GF-D8 (cell line): Measurements from ENCODE around the gene THEMIS2.
A peak's percentile ranks its signal among the peaks of the same experiment; 100 is the strongest.

Experiments used
- DNase-seq: peaks from one replicate; lab custom pipeline; 2025; lab: John Stamatoyannopoulos, UW

THEMIS2 gene

GRCh38 chr1:27886744-27887143, 14.4 kb downstream of the THEMIS2 start:
- DNase-seq: no peak

- peak; percentile 84 for DNase-seq
Measured at GRCh38 chr1:27887215-27888021, 15.1 kb downstream of the THEMIS2 start.

GRCh38 chr1:27889506-27889905, 17.2 kb downstream of the THEMIS2 start:
- DNase-seq: no peak

- no peak for DNase-seq
Measured at GRCh38 chr1:27891196-27891889, 19.0 kb downstream of the THEMIS2 start.

GRCh38 chr1:27894521-27894920, 22.2 kb downstream of the THEMIS2 start:
- no peak for DNase-seq

- DNase-seq: no peak
Measured at GRCh38 chr1:27906759-27907158, 34.4 kb downstream of the THEMIS2 start.

- DNase-seq: no peak
Measured at GRCh38 chr1:27912429-27912828, 40.1 kb downstream of the THEMIS2 start.

GRCh38 chr1:27915082-27915575, 42.8 kb downstream of the THEMIS2 start:
- DNase-seq: no peak

GRCh38 chr1:27922272-27922671, 49.9 kb downstream of the THEMIS2 start:
- no peak for DNase-seq

- no peak for DNase-seq
Measured at GRCh38 chr1:27928216-27928954, 56.0 kb downstream of the THEMIS2 start.

GRCh38 chr1:27931184-27931583, 58.8 kb downstream of the THEMIS2 start:
- no peak for DNase-seq

- DNase-seq: peak; percentile 42
Measured at GRCh38 chr1:27931759-27932158, 59.4 kb downstream of the THEMIS2 start.

- peak; percentile 23 for DNase-seq
Measured at GRCh38 chr1:27934818-27935549, 62.6 kb downstream of the THEMIS2 start, which contains the start of gene SMPDL3B. SMPDL3B (plus strand) TSS chr1:27935000; CDS start chr1:27935184, 184 bp downstream.

GRCh38 chr1:27935721-27936120, 63.4 kb downstream of the THEMIS2 start:
- DNase-seq: no peak
